ENCODE measurements around the gene COG5.

- no peak for TF ChIP-seq CTCF (IDR thresholded peaks at IDR 0.05 in 8 of 11, conservative IDR thresholded peaks at IDR 0.05 in 3 of 11)
- no peak for TF ChIP-seq POLR2A (IDR thresholded peaks at IDR 0.05)
- no peak for TF ChIP-seq POLR2AphosphoS5 (IDR thresholded peaks at IDR 0.05)
These were observed 271.1 kb downstream of the COG5 start for GRCh38 chr7:107292591-107292990.
